ENCODE measurements around the gene AGAP1.

- TF ChIP-seq CTCF (IDR thresholded peaks at IDR 0.05; ENCODE audit: low read depth, low read length, missing input control) = no peak
- TF ChIP-seq MAX (IDR thresholded peaks at IDR 0.05) = no peak
- no peak for TF ChIP-seq FOXA1 (IDR thresholded peaks at IDR 0.05)
- TF ChIP-seq YY1 (IDR thresholded peaks at IDR 0.05) = no peak
- no peak for TF ChIP-seq REST (IDR thresholded peaks at IDR 0.05)
- no peak for TF ChIP-seq HNF4A (conservative IDR thresholded peaks at IDR 0.05)
- no peak for TF ChIP-seq ATF3 (IDR thresholded peaks at IDR 0.05)
- no peak for TF ChIP-seq RAD21 (IDR thresholded peaks at IDR 0.05)
These were observed 360.4 kb downstream of the AGAP1 start for GRCh38 chr2:235854276-235854675.

Data from liver (tissue), 3 donors.